GM19025 (cell line): ENCODE results near the gene LRRN3.

Experiments
- ATAC-seq: cut with Tn5 transposase; IDR thresholded peaks from one replicate; pipeline ENCODE4 v1.9.1; 2021; ENCODE audit warnings: mild to moderate bottlenecking, low read depth, moderate library complexity; ENCODE audit not compliant: unreplicated experiment

LRRN3 gene

GRCh38 chr7:111103678-111104274 lies 12.8 kb downstream of the LRRN3 start:
- ATAC-seq: peak; percentile 72

- ATAC-seq: no peak
Observed at GRCh38 chr7:111104710-111105109, 13.8 kb downstream of the LRRN3 start.

- no peak for ATAC-seq
Observed at GRCh38 chr7:111105269-111105668, 14.3 kb downstream of the LRRN3 start.

- ATAC-seq: no peak
Observed at GRCh38 chr7:111107579-111107978, 16.7 kb downstream of the LRRN3 start.

- no peak for ATAC-seq
Observed at GRCh38 chr7:111108000-111108399, 17.1 kb downstream of the LRRN3 start.

- ATAC-seq: no peak
Observed at GRCh38 chr7:111108496-111108895, 17.6 kb downstream of the LRRN3 start.

- ATAC-seq: no peak
Observed at GRCh38 chr7:111112439-111112838, 21.5 kb downstream of the LRRN3 start.

GRCh38 chr7:111113263-111114017 lies 22.5 kb downstream of the LRRN3 start:
- no peak for ATAC-seq

- ATAC-seq: no peak
Observed at GRCh38 chr7:111115966-111116365, 25.0 kb downstream of the LRRN3 start.

- no peak for ATAC-seq
Observed at GRCh38 chr7:111126987-111127386, 36.1 kb downstream of the LRRN3 start.

GRCh38 chr7:111129435-111129834 lies 38.5 kb downstream of the LRRN3 start:
- ATAC-seq: no peak

GRCh38 chr7:111132833-111133232 lies 41.9 kb downstream of the LRRN3 start:
- ATAC-seq: no peak

GRCh38 chr7:111137296-111138192 lies 46.6 kb downstream of the LRRN3 start:
- peak; percentile 80 for ATAC-seq

GRCh38 chr7:111138193-111138569 lies 47.3 kb downstream of the LRRN3 start:
- peak; percentile 84 for ATAC-seq

GRCh38 chr7:111138586-111138985 lies 47.7 kb downstream of the LRRN3 start:
- no peak for ATAC-seq

- no peak for ATAC-seq
Observed at GRCh38 chr7:111140091-111140865, 49.4 kb downstream of the LRRN3 start.

GRCh38 chr7:111145472-111145871 lies 54.5 kb downstream of the LRRN3 start:
- no peak for ATAC-seq

- no peak for ATAC-seq
Observed at GRCh38 chr7:111146136-111146535, 55.2 kb downstream of the LRRN3 start.

- ATAC-seq: no peak
Observed at GRCh38 chr7:111147708-111148533, 57.0 kb downstream of the LRRN3 start.

GRCh38 chr7:111150709-111151108 lies 59.8 kb downstream of the LRRN3 start:
- ATAC-seq: no peak
